ENCODE data around the gene GPHB5.
"Not testable (repeated sequence)": the region's sequence is repeated elsewhere in the genome, so short reads cannot be mapped to it uniquely, and the experiment has no call there.

GRCh38 chr14:63304429-63304828, 14.3 kb downstream of the GPHB5 start:
- TF ChIP-seq, protein P1, sequence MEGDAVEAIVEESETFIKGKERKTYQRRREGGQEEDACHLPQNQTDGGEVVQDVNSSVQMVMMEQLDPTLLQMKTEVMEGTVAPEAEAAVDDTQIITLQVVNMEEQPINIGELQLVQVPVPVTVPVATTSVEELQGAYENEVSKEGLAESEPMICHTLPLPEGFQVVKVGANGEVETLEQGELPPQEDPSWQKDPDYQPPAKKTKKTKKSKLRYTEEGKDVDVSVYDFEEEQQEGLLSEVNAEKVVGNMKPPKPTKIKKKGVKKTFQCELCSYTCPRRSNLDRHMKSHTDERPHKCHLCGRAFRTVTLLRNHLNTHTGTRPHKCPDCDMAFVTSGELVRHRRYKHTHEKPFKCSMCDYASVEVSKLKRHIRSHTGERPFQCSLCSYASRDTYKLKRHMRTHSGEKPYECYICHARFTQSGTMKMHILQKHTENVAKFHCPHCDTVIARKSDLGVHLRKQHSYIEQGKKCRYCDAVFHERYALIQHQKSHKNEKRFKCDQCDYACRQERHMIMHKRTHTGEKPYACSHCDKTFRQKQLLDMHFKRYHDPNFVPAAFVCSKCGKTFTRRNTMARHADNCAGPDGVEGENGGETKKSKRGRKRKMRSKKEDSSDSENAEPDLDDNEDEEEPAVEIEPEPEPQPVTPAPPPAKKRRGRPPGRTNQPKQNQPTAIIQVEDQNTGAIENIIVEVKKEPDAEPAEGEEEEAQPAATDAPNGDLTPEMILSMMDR (conservative IDR thresholded peaks at IDR 0.05), result not testable (repeated sequence)
- not testable (repeated sequence) for TF ChIP-seq EZH2 (IDR thresholded peaks at IDR 0.05; ENCODE audit: low read depth)
